ENCODE results near the gene MUC5B. TPM values are rescaled to one million over a fixed set of nuclear protein-coding genes. Genes with fewer than 3 reads are reported as not detected.

The MUC5B gene
- total RNA-seq, 2 experiments from 2014 or later = not detected

DNA sequence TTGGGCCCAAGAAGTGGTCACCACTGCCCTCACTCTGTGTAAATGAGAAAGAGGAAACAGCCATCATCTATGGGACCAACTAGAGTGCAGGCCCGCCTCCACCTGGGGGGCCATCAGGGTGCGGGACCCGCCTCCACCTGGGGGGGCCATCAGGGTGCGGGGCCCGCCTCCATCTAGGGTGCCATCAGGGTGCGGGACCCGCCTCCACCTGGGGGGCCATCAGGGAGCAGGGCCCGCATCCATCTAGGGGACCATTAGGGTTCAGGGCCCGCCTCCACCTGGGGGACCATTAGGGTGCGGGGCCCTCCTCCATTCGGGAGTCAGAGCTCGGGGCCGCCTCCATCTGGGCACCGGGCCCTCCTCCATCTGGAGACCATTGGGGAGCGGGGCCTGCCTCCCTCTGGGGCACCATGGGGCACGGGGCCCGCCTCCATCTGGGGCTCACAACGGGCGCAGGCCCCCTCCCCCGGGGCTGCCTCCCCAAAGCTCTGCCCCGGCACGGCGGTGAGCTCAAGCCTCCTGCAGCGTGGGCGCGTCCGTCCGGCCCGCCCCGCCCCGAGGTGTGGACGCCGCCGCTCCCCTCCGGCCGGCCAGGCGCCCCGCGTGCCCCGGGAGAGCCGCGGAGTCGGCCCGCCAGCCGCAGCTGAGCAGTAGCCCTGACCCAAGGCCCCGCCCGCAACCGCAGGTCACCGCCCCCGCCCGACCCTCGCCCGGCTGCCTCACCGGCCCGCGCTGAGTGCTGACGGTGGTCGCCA is 86.1 kb downstream of the MUC5B start:
- no peaks in the 10 kb centered on the region for H3K9me3 Mint-ChIP-seq
- H3K27ac Mint-ChIP-seq = peak overlapping the region; percentile 84
- Histone ChIP-seq H3K27ac (ENCODE audit: low read depth in 1 of 2, low read length in 2 of 2) (peak overlapping the region; percentile 15 to 48), H3K27me3 (ENCODE audit: control insufficient read depth in 1 of 2, insufficient read depth in 2 of 2, low read length in 2 of 2) (no peaks in the 10 kb centered on the region), H3K4me3 (ENCODE audit: low read length) (peak overlapping the region; percentile 77), H3K36me3 (ENCODE audit: insufficient read depth, low read length) (peaks cover 8% of the 10 kb centered on the region), H3K9me3 (ENCODE audit: control insufficient read depth in 1 of 2, insufficient read depth in 1 of 2, low read length in 2 of 2) (no peaks in the 10 kb centered on the region), H3K4me1 (ENCODE audit: insufficient read depth, low read length) (peaks cover 58% of the 10 kb centered on the region)
- H3K4me3 Mint-ChIP-seq = peak overlapping the region; percentile 87
- TF ChIP-seq, protein P1, sequence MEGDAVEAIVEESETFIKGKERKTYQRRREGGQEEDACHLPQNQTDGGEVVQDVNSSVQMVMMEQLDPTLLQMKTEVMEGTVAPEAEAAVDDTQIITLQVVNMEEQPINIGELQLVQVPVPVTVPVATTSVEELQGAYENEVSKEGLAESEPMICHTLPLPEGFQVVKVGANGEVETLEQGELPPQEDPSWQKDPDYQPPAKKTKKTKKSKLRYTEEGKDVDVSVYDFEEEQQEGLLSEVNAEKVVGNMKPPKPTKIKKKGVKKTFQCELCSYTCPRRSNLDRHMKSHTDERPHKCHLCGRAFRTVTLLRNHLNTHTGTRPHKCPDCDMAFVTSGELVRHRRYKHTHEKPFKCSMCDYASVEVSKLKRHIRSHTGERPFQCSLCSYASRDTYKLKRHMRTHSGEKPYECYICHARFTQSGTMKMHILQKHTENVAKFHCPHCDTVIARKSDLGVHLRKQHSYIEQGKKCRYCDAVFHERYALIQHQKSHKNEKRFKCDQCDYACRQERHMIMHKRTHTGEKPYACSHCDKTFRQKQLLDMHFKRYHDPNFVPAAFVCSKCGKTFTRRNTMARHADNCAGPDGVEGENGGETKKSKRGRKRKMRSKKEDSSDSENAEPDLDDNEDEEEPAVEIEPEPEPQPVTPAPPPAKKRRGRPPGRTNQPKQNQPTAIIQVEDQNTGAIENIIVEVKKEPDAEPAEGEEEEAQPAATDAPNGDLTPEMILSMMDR (IDR thresholded peaks at IDR 0.05) = no peak
- intact Hi-C loops (cut with DNase I, micrococcal nuclease) = loop anchor here in 1 of 2 experiments (1.0 to 5.0 kb wide), 3 partner anchors 44 to 263 kb away; partner anchors contain the start of gene DUSP8
- ATAC-seq (ENCODE audit: poor library complexity) = peak; percentile 16
- ChIA-PET POLR2A (interaction anchor here (1.0 to 2.2 kb wide), 11 partner anchors 9 to 266 kb away, joined by 3 to 21 read pairs (median 4); partner anchors contain the start of gene BRSK2), CTCF (interaction anchor here (0.6 kb wide), 1 partner anchor 8 kb away, joined by 4 read pairs; no protein-coding TSS in a partner anchor)
- peaks cover 5% of the 10 kb centered on the region for H3K36me3 Mint-ChIP-seq (ENCODE audit: low read depth)
- no peaks in the 10 kb centered on the region for H3K27me3 Mint-ChIP-seq
- H3K4me1 Mint-ChIP-seq (ENCODE audit: low read depth) = peaks cover 54% of the 10 kb centered on the region
- DNase-seq = peak in 1 of 14 experiments; percentile 38

DNA sequence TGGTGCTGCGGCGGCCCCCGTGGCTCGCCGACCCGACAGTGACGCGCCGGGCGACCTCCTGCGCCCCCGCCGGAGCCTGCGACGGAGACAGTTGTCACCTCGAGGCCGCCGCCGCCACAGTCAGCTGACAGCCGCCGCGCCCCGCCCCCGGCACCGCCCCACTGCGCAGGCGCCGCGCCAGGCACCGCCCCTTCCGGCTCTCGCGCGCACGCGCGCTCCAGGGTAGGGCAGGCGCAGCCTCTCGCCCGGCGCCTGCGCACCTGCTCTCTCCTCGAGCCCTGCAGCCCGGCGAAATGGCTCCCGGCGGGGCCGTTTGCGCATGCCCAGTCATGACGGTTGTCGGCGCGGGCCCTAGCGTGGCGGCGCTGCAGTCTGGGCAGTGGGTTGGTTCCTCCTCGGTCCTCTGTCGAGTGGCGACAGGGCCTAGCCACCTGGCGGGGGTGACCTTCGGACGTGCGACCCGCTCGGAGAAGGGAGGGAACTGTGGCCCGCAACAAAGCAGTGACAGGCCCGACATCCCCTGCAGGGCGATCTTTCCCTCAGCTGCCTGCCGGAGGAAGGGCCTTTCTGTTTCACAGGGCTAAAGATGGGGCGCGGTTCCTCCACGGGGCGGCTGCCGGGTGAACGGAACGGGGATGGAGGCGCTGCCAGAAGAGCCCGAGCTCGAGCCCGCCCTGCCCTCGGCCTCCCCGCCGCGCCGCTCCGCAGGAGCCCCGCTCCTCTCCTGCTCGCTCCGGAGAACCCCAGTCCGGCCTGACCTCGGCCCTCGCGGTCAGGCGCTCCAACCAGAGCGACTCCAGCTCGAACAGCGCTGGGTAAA is 86.8 kb downstream of the MUC5B start, which contains the start of gene TOLLIP:
Gene TOLLIP, minus strand, starts transcription at position 135 of the 820 bp plus-strand sequence. Its CDS starts 134 bp downstream, at position 1.
- Mint-ChIP-seq H3K27me3 (no peaks in the 10 kb centered on the region), H3K27ac (peak within 1 kb of the TSS; percentile 86), H3K9me3 (no peaks in the 10 kb centered on the region), H3K36me3 (ENCODE audit: low read depth) (peaks cover 5% of the 10 kb centered on the region), H3K4me1 (ENCODE audit: low read depth) (peaks cover 49% of the 10 kb centered on the region), H3K4me3 (peak within 1 kb of the TSS; percentile 87)
- Histone ChIP-seq H3K27ac (ENCODE audit: low read depth in 1 of 2, low read length in 2 of 2) (peak within 1 kb of the TSS; percentile 82 to 90), H3K9me3 (ENCODE audit: control insufficient read depth in 1 of 2, insufficient read depth in 1 of 2, low read length in 2 of 2) (no peaks in the 10 kb centered on the region), H3K27me3 (ENCODE audit: control insufficient read depth in 1 of 2, insufficient read depth in 2 of 2, low read length in 2 of 2) (no peaks in the 10 kb centered on the region), H3K4me3 (ENCODE audit: low read length) (peak within 1 kb of the TSS; percentile 85), H3K36me3 (ENCODE audit: insufficient read depth, low read length) (peaks cover 8% of the 10 kb centered on the region), H3K4me1 (ENCODE audit: insufficient read depth, low read length) (peaks cover 58% of the 10 kb centered on the region)
- ATAC-seq (ENCODE audit: poor library complexity) (peak; percentile 81), DNase-seq (peak; percentile 93 to 99 (median 98))
- ChIA-PET CTCF (interaction anchor here (0.6 kb wide), 1 partner anchor 9 kb away, joined by 4 read pairs; no protein-coding TSS in a partner anchor), POLR2A (interaction anchor here (0.9 to 2.2 kb wide), 11 partner anchors 10 to 81 kb away, joined by 3 to 21 read pairs (median 4); partner anchors contain the start of gene BRSK2)
- intact Hi-C loops (cut with DNase I, micrococcal nuclease) = loop anchor here (1.0 to 5.0 kb wide), 6 partner anchors 26 to 462 kb away; partner anchors contain the start of genes BRSK2 (in 1 of the 2) and DUSP8 (in 1 of the 2)
- TF ChIP-seq, protein P1 (IDR thresholded peaks at IDR 0.05) = peak; percentile 27

DNA sequence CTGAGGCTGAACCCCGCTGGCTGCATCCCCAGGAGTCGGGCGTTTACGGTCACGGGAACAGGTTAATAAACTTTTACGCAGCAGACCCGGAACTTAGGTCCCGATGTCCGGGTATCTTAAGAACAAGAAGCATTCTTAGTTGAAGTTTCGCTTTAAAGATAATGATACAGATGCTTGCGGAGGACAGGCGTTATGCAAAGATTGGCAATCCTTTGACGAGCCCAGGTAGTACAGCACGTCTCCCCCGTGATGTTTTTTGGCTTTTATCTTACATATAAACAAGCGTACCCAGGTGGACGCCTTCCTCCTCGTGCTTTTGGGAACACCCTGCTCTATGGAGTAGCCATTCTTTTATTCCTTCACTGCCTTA is 87.4 kb downstream of the MUC5B start:
- H3K27me3 Mint-ChIP-seq = peaks cover 2% of the 10 kb centered on the region
- CTCF ChIA-PET = no interaction called here
- POLR2A ChIA-PET = interaction anchor here (0.9 to 2.2 kb wide), 8 partner anchors 17 to 79 kb away, joined by 3 to 21 read pairs (median 10); partner anchors contain the start of gene BRSK2

More for the DNA sequence above, 87.4 kb downstream of the MUC5B start:
- peak overlapping the region; percentile 86 for H3K27ac Mint-ChIP-seq
- H3K27ac ChIP-seq (ENCODE audit: low read depth in 1 of 2, low read length in 2 of 2) = peak overlapping the region; percentile 82 to 90
- H3K9me3 Mint-ChIP-seq = no peaks in the 10 kb centered on the region
- H3K9me3 ChIP-seq (ENCODE audit: control insufficient read depth in 1 of 2, insufficient read depth in 1 of 2, low read length in 2 of 2) = no peaks in the 10 kb centered on the region
- TF ChIP-seq, protein P1 (IDR thresholded peaks at IDR 0.05) = no peak
- H3K27me3 ChIP-seq (ENCODE audit: control insufficient read depth in 1 of 2, insufficient read depth in 2 of 2, low read length in 2 of 2) = no peaks in the 10 kb centered on the region
- H3K4me1 ChIP-seq (ENCODE audit: insufficient read depth, low read length) = peaks cover 55% of the 10 kb centered on the region
- H3K4me3 Mint-ChIP-seq = peak overlapping the region; percentile 85
- H3K4me3 ChIP-seq (ENCODE audit: low read length) = peak overlapping the region; percentile 85
- ATAC-seq (ENCODE audit: poor library complexity) = no peak
- H3K36me3 Mint-ChIP-seq (ENCODE audit: low read depth) = no peaks in the 10 kb centered on the region
- H3K36me3 ChIP-seq (ENCODE audit: insufficient read depth, low read length) = peaks cover 7% of the 10 kb centered on the region
- peak in 2 of 14 experiments; percentile 36 to 45 for DNase-seq
- H3K4me1 Mint-ChIP-seq (ENCODE audit: low read depth) = peaks cover 43% of the 10 kb centered on the region
- intact Hi-C loops (cut with DNase I, micrococcal nuclease) = loop anchor here (1.0 to 5.0 kb wide), 3 partner anchors 25 to 463 kb away; partner anchors contain the start of gene BRSK2 (in 1 of the 2)

Data from CD4-positive, alpha-beta T cell (primary cell).